Anterior cingulate cortex (tissue), 58 donors: Measurements from ENCODE around the gene RERG.
A peak's percentile ranks its signal among the peaks of the same experiment; 100 is the strongest.
"Not testable (repeated sequence)": the region's sequence is repeated elsewhere in the genome, so short reads cannot be mapped to it uniquely, and the experiment has no call there.

ENCODE experiments used
- DNase-seq, 58 donors: peaks; one replicate each; lab custom pipeline; 2025; lab: John Stamatoyannopoulos, UW

RERG gene

GRCh38 chr12:15155271-15155670, 65.9 kb downstream of the RERG start:
- DNase-seq, result peak in 18 of 58 donors; percentile 8 to 71 (median 27)

- peak in 8 of 58 donors; percentile 3 to 38 (median 20) for DNase-seq
Measured at GRCh38 chr12:15154103-15154502, 67.1 kb downstream of the RERG start.

- DNase-seq, result no peak
Measured at GRCh38 chr12:15152868-15153267, 68.3 kb downstream of the RERG start.

GRCh38 chr12:15152456-15152855, 68.8 kb downstream of the RERG start:
- DNase-seq, result no peak

GRCh38 chr12:15151161-15152091, 69.8 kb downstream of the RERG start:
- DNase-seq, result peak in 3 of 58 donors; percentile 1 to 5 (median 4)

- peak in 2 of 58 donors; percentile 3 to 38 for DNase-seq
Measured at GRCh38 chr12:15146585-15146984, 74.6 kb downstream of the RERG start.

- no peak for DNase-seq
Measured at GRCh38 chr12:15143467-15143866, 77.8 kb downstream of the RERG start.

DNA sequence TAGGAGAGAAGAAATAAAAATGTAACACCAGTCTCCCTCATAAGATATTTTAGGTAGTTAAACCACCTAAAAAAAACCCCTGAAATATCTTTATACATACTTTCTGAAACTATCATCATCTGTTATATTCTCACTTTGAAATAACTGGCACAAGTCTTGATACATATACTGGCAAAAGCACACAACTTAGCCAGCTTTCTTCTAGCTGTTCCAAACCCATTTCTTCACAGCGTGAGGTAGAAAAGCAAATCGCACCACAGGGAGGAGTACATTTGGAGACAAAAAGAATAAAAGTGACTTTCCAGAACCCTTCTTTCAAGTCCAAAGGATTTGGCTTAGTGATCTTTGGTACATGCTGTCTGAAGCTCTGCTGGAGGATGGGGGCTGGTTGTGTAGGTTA, 78.5 kb downstream of the RERG start:
- DNase-seq, result no peak

- no peak for DNase-seq
Measured at GRCh38 chr12:15131431-15131830, 89.8 kb downstream of the RERG start.

- no peak for DNase-seq
Measured at GRCh38 chr12:15130541-15130940, 90.7 kb downstream of the RERG start.

GRCh38 chr12:15123401-15123800, 97.8 kb downstream of the RERG start:
- DNase-seq, result no peak

DNA sequence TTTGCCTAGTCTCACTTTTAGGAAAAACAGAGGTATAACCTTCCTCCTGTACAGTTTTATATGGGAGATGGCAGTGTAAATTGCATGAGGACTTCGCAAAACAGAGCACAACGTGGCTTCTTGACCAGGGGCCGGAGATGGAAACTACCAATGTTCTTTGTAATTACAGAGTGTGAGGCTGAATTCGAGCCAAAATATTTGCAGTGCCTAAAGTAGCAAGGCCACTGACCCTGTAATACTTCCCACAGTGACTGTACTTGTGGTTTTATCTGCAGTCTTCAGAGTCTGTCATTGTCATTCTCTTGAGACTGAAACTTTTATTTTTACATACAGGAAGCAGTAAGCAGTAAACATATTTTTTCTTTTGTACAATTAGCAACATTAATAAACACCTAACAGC, 98.9 kb downstream of the RERG start:
- no peak for DNase-seq

- no peak for DNase-seq
Measured at GRCh38 chr12:15118955-15119354, 102.3 kb downstream of the RERG start.

DNA sequence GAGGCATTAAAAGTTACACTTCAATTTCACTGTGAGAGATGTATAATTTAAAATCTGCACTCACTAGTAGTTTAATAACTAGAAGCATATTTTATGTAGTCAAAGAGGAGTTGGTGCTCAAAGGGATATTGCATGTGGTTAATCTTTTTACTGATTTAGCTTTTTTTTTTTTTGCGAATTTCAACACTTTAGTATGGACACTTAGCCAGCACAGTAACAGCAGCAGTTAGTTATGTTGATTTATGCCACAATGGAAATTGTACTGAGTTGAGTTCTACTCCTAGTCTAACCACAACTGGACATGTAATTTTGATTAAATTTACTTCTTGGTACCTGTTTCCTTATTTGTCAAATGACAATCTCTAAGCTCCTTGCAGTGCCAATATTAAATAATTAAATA, 104.2 kb downstream of the RERG start:
- DNase-seq, result no peak

DNA sequence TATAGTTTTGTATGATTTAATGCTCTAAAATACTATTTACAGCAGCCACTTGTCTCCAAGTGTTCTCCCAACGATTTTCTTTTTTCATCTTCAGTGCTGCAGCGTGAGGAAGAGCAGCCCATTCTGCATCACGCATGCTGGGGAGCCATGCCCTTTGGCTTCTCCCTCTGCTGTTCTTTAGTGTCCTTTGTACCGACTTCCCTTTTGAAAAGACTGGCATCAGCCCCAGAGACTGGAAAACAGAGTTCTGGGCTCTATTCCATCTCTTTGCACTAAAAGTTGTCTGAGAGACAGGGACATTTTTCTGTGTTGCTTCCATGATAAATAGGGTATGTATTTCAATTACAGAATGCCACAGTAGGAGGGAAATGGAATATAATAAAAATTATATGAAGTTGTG, 105.1 kb downstream of the RERG start:
- peak in 46 of 58 donors; percentile 1 to 84 (median 34) for DNase-seq

- DNase-seq, result no peak
Measured at GRCh38 chr12:15115434-15115833, 105.8 kb downstream of the RERG start.

DNA sequence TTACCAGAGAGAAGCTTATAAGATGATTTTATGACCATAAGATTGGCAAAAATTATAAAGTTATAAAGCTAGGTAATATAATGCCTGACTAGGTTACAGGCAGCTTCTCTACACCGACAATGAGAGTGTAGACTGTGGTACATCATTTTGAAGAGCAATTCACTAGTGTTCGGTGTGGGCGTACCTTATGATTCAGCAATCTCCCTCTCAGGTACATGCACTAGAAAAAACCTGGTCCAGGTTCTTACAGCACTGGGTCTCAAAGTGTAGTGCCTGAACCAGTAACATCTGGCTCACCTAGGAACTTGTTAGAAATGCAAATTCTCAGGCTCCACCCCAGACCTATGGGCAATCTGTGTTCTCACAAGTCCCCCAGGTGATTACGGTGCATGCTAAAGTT, 106.7 kb downstream of the RERG start:
- DNase-seq, result no peak

GRCh38 chr12:15092826-15093225, 128.4 kb downstream of the RERG start:
- DNase-seq, result no peak

- DNase-seq, result no peak
Measured at GRCh38 chr12:15090441-15090840, 130.8 kb downstream of the RERG start.

DNA sequence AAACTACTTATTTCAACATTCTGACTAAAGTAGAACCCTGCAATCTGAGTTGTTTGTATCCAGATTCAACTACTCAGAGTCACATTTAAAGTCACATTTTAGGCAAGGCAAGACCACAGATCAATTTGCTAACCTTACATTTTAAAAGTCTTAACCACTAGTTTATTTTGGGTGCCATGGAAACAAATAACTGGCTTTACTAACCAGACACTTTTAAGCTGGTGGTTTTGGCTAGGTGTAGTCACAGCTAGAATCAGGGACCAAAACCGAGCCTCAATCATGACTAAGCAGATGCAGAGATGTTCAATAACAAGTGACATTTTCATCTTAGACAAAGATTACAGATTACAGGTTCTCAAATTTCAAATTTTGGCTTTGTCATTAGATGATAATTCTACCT, 133.1 kb downstream of the RERG start:
- DNase-seq, result no peak

GRCh38 chr12:15077751-15078150, 143.5 kb downstream of the RERG start:
- DNase-seq, result not testable (repeated sequence)

DNA sequence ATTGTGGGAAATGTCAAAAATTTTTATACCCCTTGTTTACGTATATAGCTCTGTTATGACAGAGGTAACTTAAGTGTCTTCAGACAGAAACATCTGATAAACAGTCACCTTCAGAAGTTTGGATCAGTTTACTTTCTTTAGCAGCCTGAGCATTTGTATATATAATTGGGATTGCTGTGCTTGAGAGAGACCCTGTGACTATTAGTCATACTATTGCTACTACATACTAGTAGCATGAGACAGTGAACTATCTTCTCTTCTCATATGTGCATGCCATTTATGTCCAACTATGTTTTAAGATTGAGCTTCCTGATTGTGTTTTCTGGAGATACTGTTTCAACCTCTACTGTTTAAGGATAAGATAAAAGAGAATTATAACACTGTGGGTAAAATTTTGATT, 146.9 kb downstream of the RERG start:
- no peak for DNase-seq
